Embryonic facial prominence (tissue), 1 donor: ENCODE results near the gene FXYD3.

Experiments
- DNase-seq: peaks from one replicate; pipeline ENCODE4 v3.0.0-alpha.2; 2016; ENCODE audit errors: extremely low spot score

FXYD3 gene

GRCh38 chr19:35160629-35161433, 45.2 kb downstream of the FXYD3 start:
- no peak for DNase-seq

- DNase-seq, result no peak
Observed at GRCh38 chr19:35161434-35161743, 45.8 kb downstream of the FXYD3 start.

- no peak for DNase-seq
Observed at GRCh38 chr19:35162471-35163326, 47.1 kb downstream of the FXYD3 start.

- DNase-seq, result no peak
Observed at GRCh38 chr19:35164418-35164817, 48.8 kb downstream of the FXYD3 start.

GRCh38 chr19:35165200-35166058, 49.8 kb downstream of the FXYD3 start:
- DNase-seq, result no peak

GRCh38 chr19:35166100-35167063, 50.8 kb downstream of the FXYD3 start:
- no peak for DNase-seq

GRCh38 chr19:35167251-35168119, 51.9 kb downstream of the FXYD3 start:
- DNase-seq, result no peak

GRCh38 chr19:35168196-35168595, 52.6 kb downstream of the FXYD3 start:
- DNase-seq, result no peak

- no peak for DNase-seq
Observed at GRCh38 chr19:35169221-35169995, 53.8 kb downstream of the FXYD3 start.

- DNase-seq, result no peak
Observed at GRCh38 chr19:35170359-35171061, 54.9 kb downstream of the FXYD3 start.

- DNase-seq, result no peak
Observed at GRCh38 chr19:35171730-35172129, 56.1 kb downstream of the FXYD3 start.
